Astrocyte of the spinal cord (primary cell): ENCODE measurements around the gene ALG6.
A peak's percentile ranks its signal among the peaks of the same experiment; 100 is the strongest.

Experiments used
- DNase-seq: peaks from one replicate; pipeline ENCODE4 v3.0.0; 2011; ENCODE audit warnings: low read depth, low spot score
- H3K4me3 ChIP-seq: 2 replicates; pipeline ENCODE4 v1.5.1; 2011; ENCODE audit warnings: low read depth, mild to moderate bottlenecking, low read length, moderate library complexity
- in situ Hi-C: cut with HindIII; loops from 2 replicates; pipeline ENCODE4 v1.10.0; 2017; ENCODE audit warnings: low sequenced_read_pairs
- TF ChIP-seq, protein P1 (sequence below): IDR thresholded peaks from 2 replicates; pipeline ENCODE4 v1.5.1; 2012; ENCODE audit warnings: low read depth, mild to moderate bottlenecking, low read length, inconsistent platforms

ALG6 gene

GRCh38 chr1:63324779-63325119 lies 42.7 kb upstream of the ALG6 start:
- no peak for DNase-seq
- no peak overlapping the region for H3K4me3 ChIP-seq

GRCh38 chr1:63325279-63325985 lies 42.0 kb upstream of the ALG6 start:
- TF ChIP-seq, protein P1, sequence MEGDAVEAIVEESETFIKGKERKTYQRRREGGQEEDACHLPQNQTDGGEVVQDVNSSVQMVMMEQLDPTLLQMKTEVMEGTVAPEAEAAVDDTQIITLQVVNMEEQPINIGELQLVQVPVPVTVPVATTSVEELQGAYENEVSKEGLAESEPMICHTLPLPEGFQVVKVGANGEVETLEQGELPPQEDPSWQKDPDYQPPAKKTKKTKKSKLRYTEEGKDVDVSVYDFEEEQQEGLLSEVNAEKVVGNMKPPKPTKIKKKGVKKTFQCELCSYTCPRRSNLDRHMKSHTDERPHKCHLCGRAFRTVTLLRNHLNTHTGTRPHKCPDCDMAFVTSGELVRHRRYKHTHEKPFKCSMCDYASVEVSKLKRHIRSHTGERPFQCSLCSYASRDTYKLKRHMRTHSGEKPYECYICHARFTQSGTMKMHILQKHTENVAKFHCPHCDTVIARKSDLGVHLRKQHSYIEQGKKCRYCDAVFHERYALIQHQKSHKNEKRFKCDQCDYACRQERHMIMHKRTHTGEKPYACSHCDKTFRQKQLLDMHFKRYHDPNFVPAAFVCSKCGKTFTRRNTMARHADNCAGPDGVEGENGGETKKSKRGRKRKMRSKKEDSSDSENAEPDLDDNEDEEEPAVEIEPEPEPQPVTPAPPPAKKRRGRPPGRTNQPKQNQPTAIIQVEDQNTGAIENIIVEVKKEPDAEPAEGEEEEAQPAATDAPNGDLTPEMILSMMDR = no peak
- in situ Hi-C loops = no loop called here
- H3K4me3 ChIP-seq = no peak overlapping the region
- no peak for DNase-seq

More at GRCh38 chr1:63324779-63325119, 42.7 kb upstream of the ALG6 start:
- TF ChIP-seq, protein P1 = no peak
- in situ Hi-C loops = no loop called here

DNA sequence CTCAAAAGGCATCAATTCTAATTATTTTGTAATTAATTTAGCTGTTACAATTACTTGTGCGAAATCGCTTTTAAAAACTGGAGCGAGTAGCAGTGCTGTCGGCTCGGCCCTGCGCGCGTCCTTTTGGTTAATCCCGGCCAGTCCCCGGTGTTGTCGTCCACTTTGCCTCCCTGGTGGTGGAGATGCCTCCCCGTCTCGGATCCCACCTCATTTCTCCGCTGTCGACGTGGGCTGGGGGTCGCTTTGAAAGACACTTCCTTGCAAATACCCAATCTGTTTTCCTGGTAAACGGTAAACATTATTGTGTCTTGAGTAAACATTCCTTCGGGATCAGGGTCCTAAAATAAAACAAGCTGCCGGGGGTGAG lies 41.3 kb upstream of the ALG6 start:
- in situ Hi-C loops = no loop called here
- TF ChIP-seq, protein P1 = no peak
- no peak for DNase-seq
- no peak overlapping the region for H3K4me3 ChIP-seq

GRCh38 chr1:63326473-63327380 lies 40.7 kb upstream of the ALG6 start:
- in situ Hi-C loops = no loop called here
- no peak overlapping the region for H3K4me3 ChIP-seq
- DNase-seq = no peak
- TF ChIP-seq, protein P1 = no peak

GRCh38 chr1:63327417-63328054 lies 39.9 kb upstream of the ALG6 start:
- TF ChIP-seq, protein P1 = peak; percentile 85
- H3K4me3 ChIP-seq = no peak overlapping the region
- in situ Hi-C loops = no loop called here
- peak; percentile 43 for DNase-seq

GRCh38 chr1:63328122-63328521 lies 39.3 kb upstream of the ALG6 start:
- DNase-seq = no peak
- in situ Hi-C loops = no loop called here
- TF ChIP-seq, protein P1 = no peak
- H3K4me3 ChIP-seq = no peak overlapping the region
